ENCODE results near the gene MTERF1.
"Not testable (repeated sequence)": the region's sequence is repeated elsewhere in the genome, so short reads cannot be mapped to it uniquely, and the experiment has no call there.

The MTERF1 gene

DNA sequence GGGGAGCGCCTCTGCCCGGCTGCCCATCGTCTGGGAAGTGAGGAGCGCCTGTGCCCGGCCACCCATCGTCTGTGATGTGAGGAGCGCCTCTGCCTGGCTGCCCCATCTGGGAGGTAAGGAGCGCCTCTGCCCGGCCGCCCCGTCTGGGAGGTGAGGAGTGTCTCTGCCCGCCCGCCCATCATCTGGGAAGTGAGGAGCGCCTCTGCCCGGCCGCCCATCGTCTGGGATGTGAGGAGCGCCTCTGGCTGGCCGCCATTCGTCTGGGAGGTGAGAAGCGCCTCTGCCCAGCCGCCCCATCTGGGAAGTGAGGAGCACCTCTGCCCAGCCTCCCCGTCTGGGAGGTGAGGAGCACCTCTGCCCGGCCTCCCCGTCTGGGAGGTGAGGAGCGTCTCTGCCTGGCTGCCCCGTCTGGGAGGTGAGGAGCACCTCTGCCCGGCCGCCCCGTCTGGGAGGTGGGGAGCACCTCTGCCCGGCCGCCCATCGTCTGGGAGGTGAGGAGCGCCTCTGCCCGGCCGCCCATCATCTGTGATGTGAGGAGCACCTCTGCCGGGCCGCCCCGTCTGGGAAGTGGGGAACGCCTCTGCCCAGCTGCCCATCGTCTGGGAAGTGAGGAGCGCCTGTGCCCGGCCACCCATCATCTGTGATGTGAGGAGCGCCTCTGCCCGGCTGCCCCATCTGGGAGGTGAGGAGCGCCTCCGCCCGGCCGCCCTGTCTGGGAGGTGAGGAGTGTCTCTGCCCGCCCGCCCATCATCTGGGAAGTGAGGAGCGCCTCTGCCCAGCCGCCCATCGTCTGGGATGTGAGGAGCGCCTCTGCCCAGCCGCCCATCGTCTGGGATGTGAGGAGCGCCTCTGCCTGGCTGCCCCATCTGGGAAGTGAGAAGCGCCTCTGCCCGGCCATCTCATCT lies 8.0 kb upstream of the MTERF1 start:
- DNase-seq; in situ Hi-C loops (cut with HindIII; ENCODE audit: low pct_ligation_motif_present, low pct_unique_long_range_greater_than_20kb, low sequenced_read_pairs): not testable (repeated sequence)

DNA sequence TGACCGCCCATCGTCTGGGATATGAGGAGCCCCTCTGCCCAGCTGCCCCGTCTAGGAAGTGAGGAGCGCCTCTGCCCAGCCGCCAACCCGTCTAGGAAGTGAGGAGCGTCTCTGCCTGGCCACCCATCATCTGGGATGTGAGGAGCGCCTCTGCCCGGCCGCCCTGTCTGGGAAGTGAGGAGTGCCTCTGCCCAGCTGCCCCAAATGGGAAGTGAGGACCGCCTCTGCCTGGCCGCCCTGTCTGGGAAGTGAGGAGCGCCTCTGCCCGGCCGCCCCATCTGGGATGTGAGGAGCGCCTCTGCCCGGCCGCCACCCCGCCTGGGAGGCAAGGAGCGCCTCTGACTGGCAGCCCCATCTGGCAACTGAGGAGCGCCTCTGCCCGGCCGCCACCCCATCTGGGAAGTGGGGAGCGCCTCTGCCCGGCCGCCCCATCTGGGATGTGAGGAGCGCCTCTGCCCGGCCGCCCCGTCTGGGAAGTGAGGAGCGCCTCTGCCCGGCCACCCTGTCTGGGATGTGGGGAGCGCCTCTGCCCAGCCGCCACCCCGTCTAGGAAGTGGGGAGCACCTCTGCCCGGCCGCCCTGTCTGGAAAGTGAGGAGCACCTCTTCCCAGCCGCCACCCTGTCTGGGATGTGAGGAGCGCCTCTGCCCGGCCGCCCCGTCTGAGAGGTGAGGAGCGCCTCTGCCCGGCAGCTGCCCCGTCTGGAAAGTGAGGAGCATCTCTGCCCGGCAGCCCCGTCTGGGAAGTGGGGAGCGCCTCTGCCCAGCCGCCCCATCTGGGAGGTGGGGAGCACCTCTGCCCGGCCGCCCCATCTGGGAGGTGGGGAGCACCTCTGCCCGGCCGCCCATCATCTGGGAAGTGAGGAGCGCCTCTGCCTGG lies 7.1 kb upstream of the MTERF1 start:
- in situ Hi-C loops (cut with HindIII; ENCODE audit: low pct_ligation_motif_present, low pct_unique_long_range_greater_than_20kb, low sequenced_read_pairs), result not testable (repeated sequence)

DNA sequence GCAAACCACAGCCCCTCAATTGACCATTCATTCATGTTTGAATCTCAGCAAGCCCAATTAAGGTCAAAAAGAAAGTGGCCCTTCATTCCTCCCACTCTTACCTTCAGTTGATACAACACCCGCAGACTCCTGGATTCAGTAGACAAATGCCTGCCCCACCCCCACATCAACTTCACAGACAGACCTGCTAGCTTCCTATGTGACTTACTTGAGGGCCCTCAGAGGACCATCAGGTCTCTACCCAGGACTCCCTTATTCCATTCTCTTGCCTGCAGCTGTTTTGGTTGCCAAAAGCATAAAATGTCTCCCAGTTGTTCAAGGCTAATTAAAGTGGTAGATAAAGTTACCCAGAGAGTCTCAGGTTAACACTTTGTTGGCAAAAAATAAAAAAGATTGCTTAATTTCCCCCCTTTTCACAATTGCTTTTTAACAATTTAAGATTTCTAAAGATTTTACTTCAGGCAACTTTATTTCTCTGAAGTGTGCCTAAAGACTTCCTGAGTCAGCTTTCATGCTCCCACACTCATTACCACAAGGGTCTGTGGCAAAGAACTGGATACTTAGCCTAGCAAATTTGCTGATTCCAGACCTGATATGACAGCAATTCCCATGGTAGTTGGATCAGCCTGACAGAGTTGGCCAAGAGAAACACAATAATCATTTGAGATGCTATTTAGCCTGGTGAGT lies 3.3 kb upstream of the MTERF1 start:
- in situ Hi-C loops (cut with HindIII; ENCODE audit: low pct_ligation_motif_present, low pct_unique_long_range_greater_than_20kb, low sequenced_read_pairs), result no loop called here
- DNase-seq, result no peak

More for the DNA sequence above, 7.1 kb upstream of the MTERF1 start:
- not testable (repeated sequence) for DNase-seq

DNA sequence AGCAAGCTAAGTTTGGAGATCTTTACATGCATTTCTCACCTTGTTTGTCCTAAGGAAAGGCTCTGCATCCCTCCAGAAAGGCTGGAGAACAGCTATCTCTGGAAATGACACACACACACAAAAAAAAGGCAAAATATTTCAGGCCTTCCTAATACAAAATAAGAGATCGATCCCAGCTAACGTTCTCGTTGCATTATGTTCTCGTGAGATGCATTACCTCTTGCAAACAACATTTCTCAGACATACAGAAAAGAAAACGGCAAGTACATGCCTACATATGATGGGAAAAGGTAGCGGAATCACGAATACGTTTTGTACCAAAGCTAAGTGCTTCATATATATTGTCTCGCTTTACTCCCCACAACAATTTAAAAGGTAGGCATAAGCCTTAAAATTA lies 488 bp downstream of the MTERF1 start:
- in situ Hi-C loops (cut with HindIII; ENCODE audit: low pct_ligation_motif_present, low pct_unique_long_range_greater_than_20kb, low sequenced_read_pairs), result no loop called here
- DNase-seq, result peak; percentile 37

DNA sequence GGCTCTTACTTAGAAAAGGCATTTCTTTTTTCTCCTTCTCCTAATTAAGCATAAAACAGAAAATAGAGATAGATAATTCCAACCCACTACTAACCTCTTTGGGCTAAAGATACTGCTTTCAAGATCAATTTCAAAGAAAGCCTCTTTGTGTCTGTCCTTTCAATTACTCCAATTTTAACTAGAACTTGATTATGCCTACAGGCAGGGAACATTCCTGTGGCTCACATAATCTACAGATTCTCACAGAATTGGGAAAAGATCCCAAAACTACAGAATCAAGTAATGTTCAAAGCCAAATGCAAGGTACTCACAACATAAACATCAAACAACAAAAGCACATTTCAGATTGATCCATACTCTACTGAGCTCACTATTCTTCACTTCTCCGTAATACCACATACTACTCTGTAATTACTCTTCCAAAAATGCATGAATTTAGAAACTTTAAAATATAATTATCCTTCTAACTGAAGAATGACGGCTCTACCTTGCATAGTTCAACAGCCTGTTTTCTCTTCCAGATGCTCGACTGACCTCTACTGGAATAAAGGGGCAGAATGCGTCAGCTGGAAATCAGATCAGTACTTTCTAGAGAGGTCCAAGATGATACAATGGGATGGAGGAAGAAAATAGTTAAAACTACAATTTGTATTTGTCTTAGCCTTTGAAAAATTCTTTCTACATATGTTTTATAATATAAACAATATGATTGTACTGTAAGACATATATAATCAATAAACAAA lies 3.9 kb downstream of the MTERF1 start:
- in situ Hi-C loops (cut with HindIII; ENCODE audit: low pct_ligation_motif_present, low pct_unique_long_range_greater_than_20kb, low sequenced_read_pairs), result no loop called here
- no peak for DNase-seq

DNA sequence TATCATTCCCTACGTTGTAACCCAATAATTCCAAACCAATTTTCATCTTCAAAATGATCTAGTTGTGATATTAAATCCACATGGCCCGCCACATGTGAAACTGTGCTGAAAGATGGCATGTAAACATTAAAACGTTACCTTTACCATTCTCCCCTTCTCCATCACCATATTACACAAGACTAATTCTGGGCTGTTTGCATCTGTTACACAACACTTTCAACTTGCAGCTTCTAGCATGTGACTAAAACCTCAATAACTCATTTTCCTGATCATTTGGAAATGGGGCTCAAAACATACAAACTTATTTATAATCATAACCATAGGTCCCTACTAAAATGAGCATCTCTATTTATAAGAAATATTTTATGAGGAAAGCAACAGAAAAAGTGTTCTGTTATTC lies 4.7 kb downstream of the MTERF1 start:
- no peak for DNase-seq
- in situ Hi-C loops (cut with HindIII; ENCODE audit: low pct_ligation_motif_present, low pct_unique_long_range_greater_than_20kb, low sequenced_read_pairs), result no loop called here

DNA sequence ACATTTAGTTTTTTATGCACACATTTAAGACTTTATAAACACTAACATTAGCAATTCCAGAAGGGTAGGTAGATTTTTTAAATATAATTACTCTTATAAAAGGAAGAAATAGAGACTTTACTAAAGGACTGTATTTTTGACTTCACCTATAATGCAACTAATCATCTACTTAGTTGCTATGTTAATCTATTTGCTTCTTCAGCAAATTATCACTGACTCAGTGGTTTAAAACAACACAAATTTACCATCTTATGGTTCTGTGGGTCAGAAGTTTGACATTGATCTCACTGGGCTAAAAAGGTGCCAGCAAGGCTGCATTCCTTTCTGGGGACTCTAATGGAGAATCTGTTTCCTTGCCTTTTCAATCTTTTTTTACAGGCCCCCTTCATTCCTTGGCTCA lies 7.6 kb downstream of the MTERF1 start:
- no peak for DNase-seq
- in situ Hi-C loops (cut with HindIII; ENCODE audit: low pct_ligation_motif_present, low pct_unique_long_range_greater_than_20kb, low sequenced_read_pairs), result no loop called here

DNA sequence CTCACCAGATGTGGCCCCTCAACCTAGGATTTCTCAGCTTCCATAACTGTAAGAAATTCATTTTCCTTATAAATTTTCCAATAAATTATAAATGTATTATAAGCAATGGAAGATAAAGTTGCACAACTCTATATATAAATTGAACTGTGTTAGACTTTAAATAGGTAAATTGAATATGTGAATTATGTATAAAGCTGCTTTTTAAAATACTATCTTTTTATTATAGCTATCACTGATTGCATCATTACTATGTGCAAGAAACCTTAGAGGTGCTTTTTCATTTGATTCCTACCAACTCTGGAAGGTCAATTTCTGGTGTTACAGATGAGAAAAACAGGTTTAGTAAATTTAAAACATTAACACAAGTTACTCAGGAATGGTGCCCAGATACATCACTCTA lies 8.4 kb downstream of the MTERF1 start:
- no peak for DNase-seq
- in situ Hi-C loops (cut with HindIII; ENCODE audit: low pct_ligation_motif_present, low pct_unique_long_range_greater_than_20kb, low sequenced_read_pairs), result no loop called here

DNA sequence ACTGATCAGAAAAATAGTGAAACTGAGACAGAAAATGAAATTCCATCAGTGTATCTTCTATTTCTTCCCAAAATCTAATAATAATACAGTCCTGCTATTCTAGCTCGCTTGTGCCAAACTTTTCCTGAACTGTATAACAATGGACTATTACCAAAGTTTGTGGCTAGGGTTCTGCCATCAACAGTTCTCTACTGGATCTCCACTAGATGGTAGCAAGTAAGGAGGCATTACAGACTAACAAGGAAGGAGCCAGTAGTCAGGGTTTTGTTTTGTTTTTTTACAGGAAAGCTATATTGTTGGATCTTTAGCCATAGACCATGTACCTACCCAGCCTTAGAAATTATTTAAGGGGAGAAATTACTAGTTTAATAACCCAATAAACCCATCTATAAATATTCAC lies 10.8 kb downstream of the MTERF1 start:
- in situ Hi-C loops (cut with HindIII; ENCODE audit: low pct_ligation_motif_present, low pct_unique_long_range_greater_than_20kb, low sequenced_read_pairs), result no loop called here
- DNase-seq, result peak; percentile 30

DNA sequence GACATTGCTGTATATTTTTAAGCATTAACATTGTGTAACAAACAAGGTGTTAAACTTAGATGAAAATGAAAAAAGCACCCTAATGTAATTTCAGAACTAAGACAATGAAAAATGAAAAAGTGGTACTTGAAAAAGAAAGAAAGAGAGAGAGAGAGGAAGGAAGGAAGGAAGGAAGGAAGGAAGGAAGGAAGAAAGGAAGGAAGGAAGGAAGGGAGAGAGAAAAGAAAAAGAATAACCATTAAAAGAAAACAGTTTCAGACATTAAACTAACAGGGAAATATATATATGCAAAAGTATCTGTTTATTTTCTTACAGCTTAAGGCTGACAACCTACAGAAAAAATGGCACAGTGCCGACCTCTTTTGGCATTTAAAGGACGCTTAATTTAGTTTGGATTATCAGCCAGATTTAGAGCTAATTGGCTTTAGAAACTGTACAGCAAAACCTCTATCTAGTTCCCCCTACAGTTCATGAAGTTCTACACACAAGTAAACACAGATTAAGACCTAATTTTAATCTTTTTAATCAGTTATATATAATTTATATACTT lies 13.8 kb downstream of the MTERF1 start:
- no peak for DNase-seq
- in situ Hi-C loops (cut with HindIII; ENCODE audit: low pct_ligation_motif_present, low pct_unique_long_range_greater_than_20kb, low sequenced_read_pairs), result no loop called here

DNA sequence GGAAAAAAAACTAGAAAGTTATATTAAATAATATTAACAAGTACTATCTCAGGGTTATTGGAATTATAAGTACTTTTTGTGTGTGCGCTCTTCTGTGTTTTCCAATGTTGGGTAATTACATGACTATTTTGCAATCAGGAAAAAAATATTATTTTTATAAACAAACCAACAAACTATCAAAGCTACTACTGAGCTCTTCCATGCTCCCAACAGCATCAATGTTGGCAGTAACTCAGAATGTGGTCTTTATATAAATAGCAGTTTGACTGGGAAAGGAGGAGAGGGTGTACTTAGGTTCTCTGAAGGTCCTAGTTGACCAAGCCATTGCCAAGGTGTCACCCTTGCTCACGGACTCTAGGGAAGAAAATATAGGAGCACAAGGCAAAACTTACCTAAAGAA lies 15.0 kb downstream of the MTERF1 start:
- in situ Hi-C loops (cut with HindIII; ENCODE audit: low pct_ligation_motif_present, low pct_unique_long_range_greater_than_20kb, low sequenced_read_pairs), result no loop called here
- DNase-seq, result no peak

DNA sequence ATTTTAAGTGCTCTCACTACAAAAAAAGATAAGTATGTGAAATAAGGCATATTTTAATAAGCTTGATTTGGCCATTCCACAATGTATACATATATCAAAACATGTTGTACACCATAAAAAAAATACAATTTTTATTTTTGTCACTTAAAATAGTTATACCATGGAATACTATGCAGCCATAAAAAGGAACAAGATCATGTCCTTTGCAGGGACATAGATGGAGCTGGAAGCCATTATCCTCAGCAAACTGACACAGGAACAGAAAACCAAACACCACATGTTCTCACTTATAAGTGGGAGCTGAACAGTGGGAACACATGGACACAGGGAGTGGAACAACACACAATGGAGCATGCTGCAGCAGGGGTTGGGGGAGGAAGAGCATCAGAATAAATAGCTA lies 15.9 kb downstream of the MTERF1 start:
- DNase-seq; in situ Hi-C loops (cut with HindIII; ENCODE audit: low pct_ligation_motif_present, low pct_unique_long_range_greater_than_20kb, low sequenced_read_pairs): not testable (repeated sequence)

DNA sequence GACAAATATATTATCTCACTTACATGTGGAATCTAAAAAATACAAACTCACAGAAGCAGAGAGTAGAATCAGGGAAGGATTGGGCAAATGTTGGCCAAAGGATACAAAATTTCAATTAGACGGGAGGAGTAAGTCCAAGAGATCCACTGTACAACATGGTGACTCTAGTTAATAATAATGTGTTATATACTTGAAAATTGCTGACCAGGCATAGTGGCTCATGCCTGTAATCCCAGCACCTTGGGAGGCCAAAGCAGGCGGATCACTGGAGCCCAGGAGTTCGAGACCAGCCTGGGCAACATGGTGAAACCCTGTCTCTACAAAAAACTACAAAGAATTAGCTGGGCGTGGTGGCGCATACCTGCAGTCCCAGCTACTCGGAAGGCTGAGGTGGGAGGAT lies 16.4 kb downstream of the MTERF1 start:
- no peak for DNase-seq
- in situ Hi-C loops (cut with HindIII; ENCODE audit: low pct_ligation_motif_present, low pct_unique_long_range_greater_than_20kb, low sequenced_read_pairs), result no loop called here

DNA sequence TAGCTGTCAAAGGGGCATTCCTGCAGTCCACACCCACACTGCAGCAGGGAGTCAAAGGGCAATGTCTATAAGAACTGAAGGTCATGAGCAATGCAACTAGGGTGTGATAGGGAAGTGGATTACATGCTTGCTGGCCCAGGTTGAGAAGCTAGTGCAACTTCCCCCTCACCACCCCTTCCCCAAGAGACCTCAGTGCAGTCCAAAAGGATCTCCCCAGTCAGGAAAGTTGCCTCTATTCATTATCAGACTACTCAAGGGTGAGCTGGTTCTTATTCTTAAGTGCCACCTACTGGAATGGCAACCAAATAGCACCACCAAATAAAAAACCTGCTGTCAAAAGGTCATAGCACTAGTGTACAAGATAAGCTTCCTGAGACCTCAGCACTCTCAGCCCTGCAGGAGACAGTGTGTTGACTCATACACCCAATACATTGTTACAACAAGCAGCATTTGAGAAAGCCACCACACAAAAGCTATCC lies 28.2 kb downstream of the MTERF1 start:
- DNase-seq, result peak; percentile 44
- in situ Hi-C loops (cut with HindIII; ENCODE audit: low pct_ligation_motif_present, low pct_unique_long_range_greater_than_20kb, low sequenced_read_pairs), result no loop called here

DNA sequence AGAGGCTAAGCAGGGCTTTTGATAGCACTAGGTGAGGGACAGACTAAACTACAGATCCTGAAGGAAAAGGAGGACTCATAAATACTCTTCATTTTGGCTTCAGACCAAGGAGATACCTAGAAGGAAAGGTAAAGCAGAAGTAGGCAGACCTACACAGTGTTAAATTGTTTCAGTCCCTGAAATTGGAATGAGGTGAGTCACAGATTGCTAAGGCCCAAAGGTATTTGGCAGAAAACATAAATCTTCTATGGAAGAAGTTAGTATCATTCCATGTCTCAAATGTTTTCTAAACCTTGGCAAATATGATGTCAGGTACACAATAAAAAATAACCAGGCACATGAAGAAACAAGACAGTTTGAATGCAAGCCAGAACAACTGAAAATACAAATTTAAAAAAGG lies 30.0 kb downstream of the MTERF1 start:
- in situ Hi-C loops (cut with HindIII; ENCODE audit: low pct_ligation_motif_present, low pct_unique_long_range_greater_than_20kb, low sequenced_read_pairs), result no loop called here
- DNase-seq, result peak; percentile 77

DNA sequence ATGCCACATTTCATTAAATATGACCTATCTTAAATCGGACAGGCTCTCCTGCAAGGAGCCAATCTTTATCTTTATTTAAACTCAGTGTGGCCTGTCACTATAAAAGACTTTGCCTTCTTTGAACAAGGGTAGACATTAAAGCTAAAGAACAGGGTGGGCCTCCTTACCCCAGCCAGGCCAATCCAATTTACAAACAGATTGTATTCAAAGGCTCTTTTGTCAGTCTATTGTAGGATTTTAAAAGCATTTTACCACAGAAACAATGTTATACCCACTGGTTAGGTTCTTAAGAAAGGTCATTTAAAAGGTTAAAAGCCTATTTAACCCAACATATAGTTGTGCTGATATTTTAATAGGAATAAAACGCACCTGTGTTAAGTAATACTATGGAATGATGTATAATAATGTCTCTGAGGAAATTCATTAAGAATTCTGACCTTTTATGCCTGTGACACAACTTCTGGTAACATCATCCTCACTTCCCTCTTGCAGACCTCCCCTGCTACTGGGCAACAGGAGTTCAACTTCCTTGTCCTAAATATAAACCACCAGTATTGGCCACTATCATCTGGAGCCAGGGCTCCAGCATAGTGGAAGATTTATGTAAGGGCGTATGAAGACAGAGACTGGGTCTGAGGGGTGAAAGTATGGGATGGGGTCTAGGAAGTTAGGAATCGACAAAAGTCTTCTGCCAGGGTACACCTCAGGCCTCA lies 32.5 kb downstream of the MTERF1 start:
- in situ Hi-C loops (cut with HindIII; ENCODE audit: low pct_ligation_motif_present, low pct_unique_long_range_greater_than_20kb, low sequenced_read_pairs), result no loop called here
- DNase-seq, result no peak

DNA sequence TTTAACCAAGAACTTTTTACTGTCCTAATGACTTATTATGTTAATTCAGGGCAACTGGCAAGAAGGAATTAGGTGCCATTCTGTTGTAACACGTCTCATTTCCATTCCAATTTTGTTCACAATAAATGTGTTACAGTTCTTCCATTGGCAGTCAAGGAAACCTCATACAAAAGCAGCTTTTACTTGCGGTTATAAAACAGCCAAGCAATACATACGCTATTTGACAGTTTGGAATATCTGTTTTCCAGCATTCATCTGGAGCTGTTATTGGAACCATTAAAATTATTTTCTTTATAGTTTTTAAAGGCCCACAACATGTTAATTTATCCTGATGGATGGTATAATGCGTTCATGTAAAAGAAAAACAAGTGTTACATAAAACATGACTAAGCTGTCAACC lies 33.3 kb downstream of the MTERF1 start:
- in situ Hi-C loops (cut with HindIII; ENCODE audit: low pct_ligation_motif_present, low pct_unique_long_range_greater_than_20kb, low sequenced_read_pairs), result no loop called here
- no peak for DNase-seq
